HG02798 (cell line): ENCODE measurements around the gene CAPN13.
"Not testable (repeated sequence)": the region's sequence is repeated elsewhere in the genome, so short reads cannot be mapped to it uniquely, and the experiment has no call there.

ENCODE experiments used
- ATAC-seq: cut with Tn5 transposase; IDR thresholded peaks from one replicate; pipeline ENCODE4 v1.9.1; 2021; ENCODE audit warnings: mild to moderate bottlenecking; ENCODE audit not compliant: unreplicated experiment, poor library complexity

CAPN13 gene

DNA sequence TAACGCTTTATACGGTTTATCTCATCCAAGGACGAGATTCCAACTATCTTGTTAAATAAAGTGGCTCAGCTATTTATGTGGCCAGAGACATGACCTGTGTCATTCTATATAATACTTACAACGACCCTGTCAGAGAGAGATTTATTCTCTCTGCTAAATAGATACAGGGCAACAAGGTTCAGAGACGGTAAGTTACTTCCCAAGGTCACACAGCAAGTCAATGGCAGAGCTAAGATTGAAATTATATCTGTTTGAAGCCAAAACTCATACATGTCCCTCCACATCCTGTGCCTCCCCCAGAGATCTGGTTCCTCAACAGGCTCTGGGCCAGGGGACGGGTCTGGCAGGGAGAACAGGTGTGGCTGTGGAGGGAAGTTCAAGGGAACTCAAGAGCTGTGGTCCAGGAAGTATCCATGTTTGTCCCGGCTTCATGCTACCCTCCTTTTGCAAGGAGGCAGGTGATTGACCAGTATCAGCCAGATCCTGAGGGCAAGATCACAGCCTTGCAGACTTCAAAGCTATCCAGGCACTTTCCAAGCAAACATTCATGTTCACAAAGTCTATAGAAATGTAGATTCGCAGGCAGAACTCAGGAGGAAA lies 99.8 kb downstream of the CAPN13 start:
- no peak for ATAC-seq

DNA sequence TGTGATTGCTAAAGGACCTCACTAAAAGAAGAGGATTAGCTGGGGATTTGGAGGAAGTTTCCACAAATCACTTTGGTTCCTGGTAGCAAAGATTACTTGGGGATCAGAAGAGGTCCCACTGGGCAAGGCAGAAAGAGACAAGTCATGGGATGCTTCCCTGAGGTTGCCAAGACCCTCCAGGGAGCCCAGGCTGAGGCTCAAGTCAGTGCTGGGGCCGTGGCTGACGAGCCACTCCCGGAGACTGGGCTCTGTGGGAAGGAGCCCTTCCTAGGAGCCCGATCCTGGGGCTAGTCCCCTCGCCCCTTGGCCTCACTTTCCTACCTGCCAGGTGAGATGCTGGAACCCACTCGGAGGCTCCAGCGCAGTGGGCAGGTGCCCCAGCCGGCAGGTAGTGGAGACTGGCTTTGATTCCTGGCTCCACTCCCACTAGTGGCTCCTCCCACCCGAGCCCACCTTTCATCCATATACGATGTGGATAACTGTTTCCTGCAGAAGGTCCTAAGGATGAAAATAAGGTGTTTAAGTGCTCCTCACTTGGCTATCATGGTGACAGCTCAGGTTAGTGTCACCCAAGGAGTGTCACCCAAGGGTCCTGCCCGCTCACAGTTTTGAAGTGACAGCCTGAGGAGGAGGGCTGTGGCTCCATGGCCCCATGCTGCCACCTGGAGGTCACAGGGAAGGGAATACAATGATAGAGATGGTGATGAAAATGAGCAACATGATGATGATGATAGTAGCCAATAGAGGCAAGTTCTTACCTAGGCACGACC lies 100.5 kb downstream of the CAPN13 start:
- peak; percentile 53 for ATAC-seq

DNA sequence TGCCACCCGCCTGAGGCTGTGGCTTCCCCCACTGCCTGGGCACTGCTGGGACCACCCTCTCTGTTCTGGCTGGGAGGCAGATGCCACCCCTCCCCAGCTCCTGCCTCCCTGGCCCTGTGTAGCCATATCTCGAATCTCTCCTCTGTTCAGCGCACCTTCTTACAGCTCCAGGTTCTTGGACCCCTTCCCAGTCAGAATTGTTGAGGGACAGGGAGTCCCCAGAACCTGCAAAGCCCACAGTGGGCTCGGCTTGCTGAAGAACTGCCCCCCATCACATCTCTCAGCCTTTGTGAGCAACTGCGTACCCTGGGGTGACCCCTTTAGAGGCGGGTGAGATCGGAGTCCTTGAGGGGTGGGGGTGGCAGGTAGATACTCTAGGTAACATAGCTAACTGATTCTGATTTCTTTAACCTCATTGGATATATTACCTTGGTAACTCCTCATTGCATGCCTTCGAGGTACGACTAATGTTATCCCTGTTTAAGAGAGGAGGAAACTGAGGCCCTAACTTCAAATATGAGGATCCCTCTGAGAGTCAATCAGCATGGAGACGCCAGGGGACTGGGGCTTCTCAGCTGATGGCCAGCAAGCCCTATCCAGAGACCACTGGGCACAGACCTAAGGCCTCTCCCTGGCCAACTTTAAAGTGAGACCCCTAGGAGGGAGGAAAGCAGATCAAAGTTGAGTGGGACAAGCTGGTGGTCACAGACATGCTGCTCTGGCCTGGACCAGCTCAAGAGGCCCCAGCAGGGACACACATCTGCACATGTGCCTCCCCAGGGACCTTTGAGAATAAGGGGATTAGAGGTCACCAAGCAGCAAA lies 101.3 kb downstream of the CAPN13 start:
- ATAC-seq: no peak

DNA sequence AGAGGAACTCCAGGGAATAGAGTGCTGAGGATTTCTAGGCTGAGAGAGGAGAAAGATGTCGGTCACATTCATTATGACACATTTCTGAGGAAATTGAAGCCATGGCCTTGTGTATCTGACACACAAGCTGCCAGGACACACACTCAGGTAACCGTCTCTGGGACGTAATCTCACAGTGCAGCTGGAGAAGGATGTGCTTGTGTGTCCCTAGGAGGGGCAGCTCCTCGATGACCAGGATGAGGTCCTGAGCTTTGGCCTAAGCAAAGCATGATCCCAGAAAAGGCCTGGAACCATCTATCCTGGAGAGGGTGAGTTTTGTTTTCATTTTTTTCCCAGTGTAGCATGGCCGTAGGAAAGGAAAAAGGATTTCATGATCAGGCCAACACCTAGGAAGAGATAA lies 102.2 kb downstream of the CAPN13 start:
- ATAC-seq: no peak

DNA sequence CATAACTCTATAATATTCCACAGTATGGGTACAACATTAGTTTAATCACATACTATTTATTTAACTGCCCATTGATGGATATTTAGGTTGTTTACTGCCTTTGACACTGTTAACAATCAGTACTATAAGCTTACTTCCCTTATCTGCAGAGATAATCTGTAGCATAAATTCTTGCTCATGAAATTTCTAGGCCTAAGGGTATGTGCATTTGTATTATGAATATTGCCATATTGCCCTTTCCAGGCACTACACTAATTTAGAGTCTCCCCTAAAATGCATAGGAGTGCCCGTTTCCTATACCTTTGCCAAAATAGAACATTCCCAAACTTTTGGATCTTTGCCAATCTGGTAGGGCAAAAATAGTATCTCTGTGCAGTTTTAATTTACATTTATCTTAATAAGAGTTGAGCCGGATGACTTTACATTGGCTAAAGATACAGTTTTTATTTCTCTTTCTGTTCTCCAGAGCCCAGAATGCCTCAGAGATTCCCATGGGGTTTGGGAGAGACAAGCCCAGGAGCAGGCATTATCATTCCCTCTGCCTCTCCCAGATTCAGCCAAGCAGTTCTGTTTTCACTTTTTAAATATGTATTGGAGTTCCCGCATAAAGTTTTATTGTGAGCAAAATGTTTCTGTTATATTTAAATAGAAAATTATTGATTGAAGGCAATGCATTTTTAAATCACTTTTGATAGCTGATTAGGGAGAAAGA lies 102.8 kb downstream of the CAPN13 start:
- ATAC-seq: no peak

DNA sequence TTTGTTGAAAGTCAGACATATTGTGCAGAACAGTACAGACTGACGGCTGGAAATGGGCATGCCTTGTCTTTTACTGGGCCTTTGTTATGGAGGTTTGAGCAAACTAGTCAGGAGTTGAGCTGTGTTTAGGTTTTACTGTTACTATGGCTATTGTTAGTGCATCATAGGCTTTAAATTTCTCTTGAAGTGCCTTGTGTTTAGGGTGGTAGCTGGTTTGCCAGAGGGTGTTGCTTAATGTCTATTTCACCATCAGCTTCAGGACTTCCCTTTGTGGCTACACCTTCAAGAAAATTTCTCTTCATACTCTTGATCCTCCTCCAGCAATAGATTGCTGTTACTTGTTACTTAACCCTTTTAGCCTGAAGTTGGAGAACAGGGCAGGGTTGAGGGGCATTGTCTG lies 104.6 kb downstream of the CAPN13 start:
- ATAC-seq: no peak

DNA sequence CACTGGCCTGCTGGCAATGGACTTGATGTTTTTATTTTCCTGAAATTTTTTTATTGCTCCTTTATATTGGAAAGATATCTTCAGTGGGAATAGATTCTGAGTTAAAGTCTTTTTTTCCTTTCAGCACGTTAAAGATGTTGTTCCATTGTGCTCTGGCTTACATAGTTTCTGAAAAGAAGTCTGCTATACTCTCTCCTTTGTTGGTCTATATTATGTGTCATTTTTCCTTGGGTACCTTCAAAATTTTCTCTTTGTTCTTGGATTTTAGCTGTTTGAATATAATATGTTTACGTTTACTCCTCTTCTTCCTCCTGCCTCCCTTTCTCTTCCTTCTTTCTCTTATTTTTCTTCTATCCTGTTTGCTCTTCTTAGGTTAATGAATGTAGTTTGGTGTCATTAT lies 105.5 kb downstream of the CAPN13 start:
- no peak for ATAC-seq

DNA sequence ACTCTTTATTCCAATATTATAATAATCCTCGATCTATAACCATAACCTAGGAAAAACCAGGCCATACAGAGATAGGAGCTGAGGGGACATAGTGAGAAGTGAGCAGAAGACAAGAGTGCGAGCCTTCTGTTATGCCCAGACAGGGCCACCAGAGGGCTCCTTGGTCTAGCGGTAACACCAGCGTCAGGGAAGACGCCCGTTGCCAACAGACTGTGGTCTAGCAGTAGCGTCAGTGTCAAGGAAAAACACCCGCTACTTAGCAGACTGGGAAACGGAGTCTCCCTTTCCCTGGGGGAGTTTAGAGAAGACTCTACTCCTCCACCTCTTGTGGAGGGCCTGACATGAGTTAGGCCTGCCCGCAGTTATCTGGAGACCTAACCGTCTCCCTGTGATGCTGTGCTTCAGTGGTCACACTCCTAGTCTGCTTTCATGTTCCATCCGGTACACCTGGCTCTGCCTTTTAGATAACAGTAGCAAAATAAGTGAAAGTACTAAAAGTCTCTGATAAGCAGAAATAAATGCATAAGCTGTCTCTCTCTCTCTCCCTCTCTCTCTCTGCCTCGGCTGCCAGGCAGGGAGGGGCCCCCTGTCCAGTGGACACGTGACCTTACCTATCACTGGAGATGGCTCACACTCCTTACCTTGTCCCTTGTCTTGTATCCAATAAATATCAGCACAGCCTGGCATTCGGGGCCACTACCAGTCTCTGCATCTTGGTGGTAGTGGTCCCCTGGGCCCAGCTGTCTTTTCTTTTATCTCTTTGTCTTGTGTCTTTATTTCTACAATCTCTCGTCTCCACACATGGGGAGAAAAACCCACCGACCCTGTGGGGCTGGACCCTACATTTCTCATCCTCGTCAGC lies 109.8 kb downstream of the CAPN13 start:
- ATAC-seq: not testable (repeated sequence)

DNA sequence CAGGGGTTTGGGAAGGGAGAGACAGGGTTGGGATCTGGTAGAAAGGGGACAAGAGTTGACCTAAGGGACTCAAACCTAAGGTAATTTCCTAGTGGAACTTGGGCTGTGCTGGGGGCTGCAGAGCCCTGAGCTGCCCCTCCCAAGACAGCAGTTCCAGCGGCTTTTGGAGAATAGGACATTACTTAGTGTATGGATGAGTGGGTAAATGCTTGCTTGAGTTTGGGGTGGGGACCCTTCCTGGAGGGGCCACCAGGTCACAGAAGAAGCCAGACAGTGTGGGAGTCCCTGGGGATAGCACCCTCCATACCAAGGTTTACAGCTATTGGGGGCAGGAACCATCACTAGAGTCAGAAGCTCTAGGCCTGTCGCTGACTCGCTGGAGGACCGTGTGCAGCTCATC lies 111.5 kb downstream of the CAPN13 start:
- ATAC-seq: no peak

DNA sequence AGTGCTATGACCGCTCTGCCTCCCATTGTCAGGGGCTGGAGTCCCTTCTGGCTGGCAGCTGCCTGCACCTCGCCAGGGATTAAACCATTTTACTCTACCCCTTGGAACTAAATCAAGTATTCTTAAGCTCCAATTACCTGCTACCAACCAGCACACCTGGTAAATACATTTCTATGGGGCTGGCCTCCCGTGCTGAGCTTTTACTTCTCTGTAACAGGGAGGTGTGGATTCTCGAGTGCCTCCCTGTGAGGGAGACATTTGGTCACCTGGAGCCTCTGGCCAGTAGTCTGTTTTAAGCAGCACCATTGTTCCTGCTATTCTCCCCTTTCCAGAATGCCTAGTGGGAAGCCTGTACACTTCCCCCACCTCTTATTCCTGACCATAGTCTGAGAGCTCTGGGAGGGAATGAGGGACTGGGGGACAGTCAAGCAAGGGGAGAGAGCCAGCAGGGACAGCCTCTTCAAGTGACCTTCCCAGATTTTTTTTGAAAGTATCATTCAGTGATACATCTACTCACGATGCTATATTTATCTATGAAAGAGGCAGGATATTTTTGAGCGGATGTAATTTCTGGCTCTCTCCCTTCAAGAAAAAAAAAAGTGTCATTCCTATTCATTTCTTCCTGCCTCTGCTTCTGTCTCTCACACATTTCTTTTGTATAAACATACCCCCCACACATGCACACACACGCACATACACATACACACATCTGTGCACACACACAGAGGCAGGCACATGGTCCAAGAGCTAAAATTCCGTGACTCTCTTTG lies 112.8 kb downstream of the CAPN13 start:
- ATAC-seq: no peak

DNA sequence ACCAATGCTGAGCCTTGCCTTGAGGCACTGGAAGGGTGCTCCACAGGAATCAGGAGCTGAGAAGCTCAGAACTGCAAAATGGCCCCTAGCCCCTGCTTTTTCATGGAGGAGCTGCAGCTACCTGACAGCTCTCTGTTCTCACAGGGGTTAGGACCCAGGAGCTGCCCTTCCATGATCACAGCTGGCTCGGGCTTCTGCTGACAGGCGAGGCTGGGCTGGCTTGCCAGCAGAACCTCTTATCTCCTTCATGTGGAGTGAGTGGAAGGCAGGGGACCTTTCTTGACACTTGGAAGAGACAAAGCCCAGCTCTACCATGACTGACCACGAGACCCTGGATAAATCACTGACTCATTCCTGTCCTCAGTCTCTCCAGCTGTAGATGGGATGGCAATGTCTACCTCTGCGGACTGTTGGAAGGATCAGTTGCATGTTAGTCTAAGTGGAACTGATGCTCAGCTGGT lies 113.4 kb downstream of the CAPN13 start:
- no peak for ATAC-seq

DNA sequence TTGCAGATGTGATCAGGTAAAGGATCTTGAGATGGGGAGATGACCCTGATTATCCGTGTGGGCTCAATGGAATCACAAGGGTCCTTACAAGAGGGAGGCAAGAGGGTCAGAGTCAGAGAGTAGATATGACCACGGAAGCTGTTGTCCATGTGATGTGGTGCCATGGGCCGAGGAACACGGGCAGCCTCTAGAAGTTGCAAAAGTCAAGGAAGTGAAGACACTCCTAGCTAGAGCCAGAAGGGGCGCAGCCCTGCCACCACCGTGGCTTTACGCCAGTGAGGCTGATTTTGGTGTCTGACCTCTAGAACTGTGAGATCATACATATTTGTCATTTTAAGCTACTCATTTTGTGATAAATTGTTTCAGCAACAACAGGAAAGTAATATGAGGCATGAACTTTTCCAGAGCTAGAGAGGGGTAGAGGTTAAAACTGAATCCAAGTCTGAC lies 114.4 kb downstream of the CAPN13 start:
- no peak for ATAC-seq

DNA sequence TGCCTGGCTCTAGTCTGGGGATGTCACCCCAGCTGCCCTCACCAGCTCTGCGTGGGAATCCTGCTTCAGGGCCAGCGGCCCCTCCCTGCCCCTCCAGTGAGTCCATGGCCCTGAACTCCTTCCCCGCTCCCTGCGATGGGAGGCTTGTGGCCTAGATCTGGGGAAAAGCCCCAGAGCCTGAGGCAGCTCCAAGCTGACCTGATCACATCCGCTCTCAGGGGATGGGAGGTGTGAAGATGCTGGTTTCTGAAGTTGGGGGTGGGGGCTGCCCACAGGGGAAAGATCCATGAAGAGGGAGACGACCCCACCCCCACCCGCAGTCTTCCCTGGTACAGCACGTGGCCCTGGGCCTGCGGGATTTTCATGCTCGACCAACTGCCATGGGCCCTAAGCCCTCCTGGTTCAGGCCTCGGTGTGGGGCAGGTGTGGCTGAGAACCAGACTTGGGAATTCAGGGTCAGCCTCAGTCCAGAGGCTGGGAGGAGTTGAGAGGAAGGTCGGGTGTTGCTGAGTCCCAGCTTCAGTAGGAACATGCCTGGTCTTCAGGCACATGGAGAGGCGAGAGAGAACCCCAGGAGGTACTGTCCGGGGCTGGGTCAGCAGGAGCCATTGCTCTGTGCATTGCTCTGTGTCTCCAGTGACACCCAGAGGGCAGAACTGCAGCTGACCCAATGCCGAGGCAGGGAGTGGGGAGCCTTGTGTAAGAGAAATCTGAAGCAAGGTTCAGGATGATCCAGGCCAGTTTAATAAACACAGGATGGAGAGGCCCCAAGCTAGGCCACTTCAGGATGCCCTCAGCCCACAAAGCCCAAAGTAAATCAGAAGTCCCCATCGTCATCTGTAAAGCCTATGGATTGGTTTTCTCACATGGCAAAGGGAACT lies 115.1 kb downstream of the CAPN13 start:
- ATAC-seq: no peak

DNA sequence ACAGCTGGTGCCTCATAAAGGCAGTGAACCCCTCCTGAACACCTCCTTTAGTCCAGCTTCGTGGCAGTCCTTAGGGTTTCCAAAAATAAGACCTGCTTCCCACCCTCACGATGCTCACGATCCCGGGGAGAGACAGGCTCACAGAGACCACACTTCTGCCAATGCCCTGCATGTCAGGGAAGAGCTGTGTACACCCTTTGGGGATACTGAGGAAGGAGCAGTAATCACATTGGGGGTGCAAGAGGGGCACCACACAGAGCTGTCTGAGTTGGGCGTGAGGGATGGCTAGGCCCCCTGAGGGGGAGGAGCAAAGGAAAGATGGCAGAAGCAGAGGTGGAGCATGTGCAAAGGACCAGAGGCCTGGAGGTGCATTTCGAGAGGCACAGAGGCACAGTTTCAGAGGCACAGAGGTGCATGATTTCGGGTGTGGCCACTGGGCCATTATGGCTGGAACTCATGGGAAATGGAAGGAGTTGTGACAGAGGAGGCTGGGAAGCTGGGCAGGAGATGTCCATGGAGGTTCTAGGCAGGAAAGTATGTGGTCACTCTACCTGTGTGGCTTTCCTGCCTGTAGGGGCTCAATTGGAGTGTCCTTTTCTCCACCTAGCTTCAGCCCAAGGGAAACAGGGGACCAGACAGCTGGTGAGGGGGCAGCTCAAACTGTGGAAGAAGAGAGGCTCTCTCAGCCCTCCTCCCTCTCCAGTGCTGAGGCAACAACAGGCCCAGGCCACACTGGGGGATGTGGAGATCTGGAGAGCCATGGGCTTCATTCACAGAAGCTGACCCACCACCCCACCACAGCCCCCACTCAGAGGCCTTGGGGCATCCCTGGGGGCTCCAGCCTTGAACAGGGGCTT lies 115.9 kb downstream of the CAPN13 start:
- no peak for ATAC-seq

DNA sequence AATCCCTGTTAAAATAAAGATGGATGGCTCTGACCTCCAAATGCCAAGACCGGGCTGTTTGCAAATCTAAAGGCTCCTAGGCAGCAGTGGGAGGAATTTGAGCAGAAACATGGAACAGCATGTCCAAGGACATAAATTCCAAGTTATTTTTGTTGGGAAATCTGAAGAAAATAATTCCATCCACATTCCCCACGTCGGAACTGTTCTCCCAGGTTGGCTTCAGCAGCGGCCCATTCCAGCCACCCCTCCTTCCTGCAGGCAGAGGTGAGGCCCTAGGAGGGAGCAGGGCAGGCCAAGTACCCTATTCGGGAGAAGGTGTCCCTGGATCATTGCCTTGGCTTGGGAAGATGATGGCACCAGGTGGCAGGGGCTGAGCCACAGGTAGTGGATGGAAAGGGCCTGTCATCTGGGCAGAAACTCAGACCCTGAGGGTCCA lies 117.1 kb downstream of the CAPN13 start:
- ATAC-seq: no peak

DNA sequence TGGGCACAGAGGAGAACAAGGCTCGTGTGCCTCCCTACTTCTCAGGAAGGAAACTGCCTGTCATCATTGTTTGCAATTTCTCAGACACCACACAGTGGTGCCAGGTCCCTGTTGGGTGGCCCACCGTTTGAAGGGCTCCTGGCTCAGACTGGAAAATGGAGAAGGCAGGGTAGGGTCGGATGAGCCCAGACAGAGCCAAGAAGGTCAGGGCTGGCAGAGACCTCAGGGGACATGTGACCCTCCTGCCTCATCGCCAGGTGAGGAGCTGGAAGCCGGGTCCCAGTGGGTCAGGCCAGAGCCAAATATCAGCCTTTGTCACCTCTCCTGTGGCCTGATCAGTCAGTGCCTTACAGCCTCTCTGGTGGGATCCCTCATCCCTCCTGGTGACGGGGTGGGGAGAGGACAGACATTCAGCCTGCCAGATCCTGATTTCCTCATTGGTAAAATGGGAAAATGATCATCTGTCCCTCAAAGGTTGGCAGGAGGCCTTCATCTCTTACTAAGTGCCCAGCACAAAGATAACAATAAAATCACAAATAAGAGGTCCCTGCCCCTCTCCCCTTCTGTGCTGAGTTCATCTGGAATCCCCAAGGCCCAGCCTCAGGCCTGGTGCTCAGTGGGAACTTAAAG lies 117.6 kb downstream of the CAPN13 start:
- no peak for ATAC-seq
